GM12873 (cell line): Measurements from ENCODE around the gene RCAN1.

Source experiments
- TF ChIP-seq, protein P1 (sequence below): IDR thresholded peaks from 2 replicates; pipeline ENCODE4 v1.5.1; 2012; ENCODE audit warnings: low read depth, mild to moderate bottlenecking, moderate library complexity, low read length, control low read depth; ENCODE audit not compliant: insufficient read depth; ENCODE audit errors: missing control alignments

RCAN1 gene

DNA sequence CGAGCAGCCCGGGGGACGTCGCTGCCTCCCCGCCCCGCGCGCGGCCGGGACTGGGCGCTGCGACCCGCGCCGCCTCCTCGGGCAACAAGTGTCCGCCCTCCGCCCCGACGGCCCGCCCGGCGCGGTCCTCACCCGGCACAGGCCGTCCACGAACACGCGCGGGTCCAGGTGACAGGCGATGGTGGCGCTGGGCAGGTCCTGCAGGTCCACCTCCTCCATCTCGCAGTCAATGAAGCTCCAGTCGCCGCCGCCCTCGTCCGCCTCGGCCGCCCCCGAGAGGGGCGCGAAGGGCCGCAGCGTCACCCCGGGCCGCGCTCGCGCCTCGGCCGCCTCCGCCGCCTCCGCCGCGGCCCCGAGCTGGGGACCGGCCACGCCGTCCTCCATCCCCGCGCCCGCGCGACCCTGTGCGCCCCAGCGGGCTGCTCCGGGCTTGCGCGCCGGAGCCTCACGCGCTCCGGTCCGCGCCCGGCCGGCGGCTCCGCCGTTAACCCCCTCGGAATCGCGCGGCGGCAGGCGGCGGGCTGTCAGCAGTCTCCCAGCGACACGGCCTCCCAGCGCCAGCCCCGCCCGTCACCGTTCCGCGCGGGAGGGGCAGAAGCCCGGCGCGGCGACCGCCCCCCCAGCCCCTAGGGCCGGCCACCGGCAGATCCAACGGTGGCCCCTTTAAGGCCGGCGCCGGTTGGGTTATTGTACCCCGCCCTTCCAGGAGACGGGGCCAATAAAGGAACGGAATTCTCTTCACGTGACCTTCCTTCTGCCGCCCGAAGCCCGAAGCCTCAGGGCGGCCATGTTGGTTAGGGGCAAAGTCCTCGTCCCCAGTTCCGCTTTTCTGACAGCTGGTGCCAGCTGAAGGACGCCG lies at the start of gene RCAN1:
Gene RCAN1 (minus strand): TSS at position 486 of the 859 bp plus-strand sequence. CDS start 102 bp downstream, at position 384.
- TF ChIP-seq, protein P1, sequence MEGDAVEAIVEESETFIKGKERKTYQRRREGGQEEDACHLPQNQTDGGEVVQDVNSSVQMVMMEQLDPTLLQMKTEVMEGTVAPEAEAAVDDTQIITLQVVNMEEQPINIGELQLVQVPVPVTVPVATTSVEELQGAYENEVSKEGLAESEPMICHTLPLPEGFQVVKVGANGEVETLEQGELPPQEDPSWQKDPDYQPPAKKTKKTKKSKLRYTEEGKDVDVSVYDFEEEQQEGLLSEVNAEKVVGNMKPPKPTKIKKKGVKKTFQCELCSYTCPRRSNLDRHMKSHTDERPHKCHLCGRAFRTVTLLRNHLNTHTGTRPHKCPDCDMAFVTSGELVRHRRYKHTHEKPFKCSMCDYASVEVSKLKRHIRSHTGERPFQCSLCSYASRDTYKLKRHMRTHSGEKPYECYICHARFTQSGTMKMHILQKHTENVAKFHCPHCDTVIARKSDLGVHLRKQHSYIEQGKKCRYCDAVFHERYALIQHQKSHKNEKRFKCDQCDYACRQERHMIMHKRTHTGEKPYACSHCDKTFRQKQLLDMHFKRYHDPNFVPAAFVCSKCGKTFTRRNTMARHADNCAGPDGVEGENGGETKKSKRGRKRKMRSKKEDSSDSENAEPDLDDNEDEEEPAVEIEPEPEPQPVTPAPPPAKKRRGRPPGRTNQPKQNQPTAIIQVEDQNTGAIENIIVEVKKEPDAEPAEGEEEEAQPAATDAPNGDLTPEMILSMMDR = no peak

- TF ChIP-seq, protein P1 = no peak
Measured at GRCh38 chr21:34661848-34662247, 46.9 kb upstream of the RCAN1 start.

DNA sequence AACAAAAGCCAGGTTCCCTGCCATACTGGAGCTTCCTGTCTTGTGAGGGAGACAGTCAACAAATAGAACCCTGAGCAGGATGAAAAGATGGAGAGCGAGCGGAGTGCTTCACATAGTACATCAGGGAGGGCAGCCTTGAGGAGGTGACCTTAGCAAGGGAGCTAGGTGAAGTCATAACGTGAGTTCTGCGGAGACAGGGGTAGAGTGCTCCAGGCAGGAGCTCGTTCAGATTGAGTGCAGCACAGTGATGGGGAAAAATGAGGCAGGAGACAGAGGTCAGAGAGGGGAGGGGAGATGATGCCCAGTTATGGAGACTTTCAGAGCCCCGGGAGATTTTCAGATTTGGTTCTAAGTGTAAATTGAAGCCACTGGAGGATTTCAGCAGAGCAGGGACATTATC lies 38.6 kb upstream of the RCAN1 start:
- TF ChIP-seq, protein P1 = no peak

GRCh38 chr21:34651642-34652041 lies 36.7 kb upstream of the RCAN1 start:
- TF ChIP-seq, protein P1 = no peak

DNA sequence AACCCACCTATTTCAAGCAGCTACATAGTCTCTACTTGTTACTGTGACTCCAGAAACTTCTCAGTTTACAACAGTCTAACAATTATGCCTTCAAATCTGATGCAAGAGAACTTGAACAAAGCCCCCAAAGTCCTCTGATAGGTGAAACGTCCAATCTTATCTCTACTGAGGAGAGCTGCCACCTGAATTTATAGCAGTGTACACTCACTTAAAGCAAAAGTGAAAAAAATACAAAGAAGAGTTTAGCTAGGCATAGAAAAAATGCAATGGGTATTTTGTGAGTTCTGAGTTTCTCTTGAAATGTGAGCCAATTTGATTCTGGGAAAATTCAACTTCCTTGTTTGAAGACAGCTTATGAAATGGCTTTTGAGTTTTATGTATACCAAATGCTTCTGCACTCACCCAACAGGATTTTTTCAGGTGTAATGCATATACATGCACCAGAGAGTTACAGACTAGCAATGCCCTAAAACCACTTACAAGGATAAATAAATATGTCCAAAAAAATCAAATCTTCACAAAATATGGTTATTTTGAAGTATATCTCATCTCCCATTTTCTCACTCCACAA lies 36.0 kb upstream of the RCAN1 start:
- TF ChIP-seq, protein P1 = no peak

GRCh38 chr21:34649400-34649799 lies 34.5 kb upstream of the RCAN1 start:
- TF ChIP-seq, protein P1 = no peak

GRCh38 chr21:34648739-34649297 lies 33.9 kb upstream of the RCAN1 start:
- TF ChIP-seq, protein P1 = no peak
